Ishikawa (cell line): Measurements from ENCODE around the gene GSE1.

ENCODE experiments used
- TCF12 ChIP-seq: IDR thresholded peaks from 2 replicates; pipeline ENCODE4 v1.6.1; 2012; ENCODE audit warnings: low read depth
- TEAD4 ChIP-seq: IDR thresholded peaks from 2 replicates; pipeline ENCODE4 v1.6.1; 2012
- YY1 ChIP-seq: IDR thresholded peaks from 2 replicates; pipeline ENCODE4 v1.6.1; 2012; ENCODE audit warnings: low read depth
- TF ChIP-seq, protein P1 (sequence below): IDR thresholded peaks from 2 replicates; pipeline ENCODE4 v1.6.1; 2012; ENCODE audit warnings: low read depth, mild to moderate bottlenecking
- TF ChIP-seq, protein P2 (sequence below): IDR thresholded peaks from 2 replicates; pipeline ENCODE4 v1.6.1; 2012

DNA sequence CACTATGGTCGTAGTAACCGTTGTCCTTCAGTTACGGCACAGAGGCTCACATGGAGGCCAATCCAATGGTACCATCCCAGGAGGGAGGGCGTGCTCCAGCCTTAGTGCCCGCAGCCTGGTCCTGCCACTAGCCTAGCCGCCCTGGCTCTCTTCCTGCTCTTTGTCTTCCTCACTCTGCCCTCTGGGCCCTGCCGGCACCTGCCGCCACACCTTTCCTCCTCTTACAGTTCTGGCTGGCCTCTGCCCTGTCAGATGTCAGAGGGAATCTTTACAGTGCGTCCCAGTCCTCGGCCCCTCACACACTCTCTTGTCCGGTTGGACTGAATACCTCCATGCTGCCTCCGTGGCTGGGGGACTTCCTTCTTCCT lies 52.2 kb downstream of the GSE1 start:
- TF ChIP-seq, protein P1, sequence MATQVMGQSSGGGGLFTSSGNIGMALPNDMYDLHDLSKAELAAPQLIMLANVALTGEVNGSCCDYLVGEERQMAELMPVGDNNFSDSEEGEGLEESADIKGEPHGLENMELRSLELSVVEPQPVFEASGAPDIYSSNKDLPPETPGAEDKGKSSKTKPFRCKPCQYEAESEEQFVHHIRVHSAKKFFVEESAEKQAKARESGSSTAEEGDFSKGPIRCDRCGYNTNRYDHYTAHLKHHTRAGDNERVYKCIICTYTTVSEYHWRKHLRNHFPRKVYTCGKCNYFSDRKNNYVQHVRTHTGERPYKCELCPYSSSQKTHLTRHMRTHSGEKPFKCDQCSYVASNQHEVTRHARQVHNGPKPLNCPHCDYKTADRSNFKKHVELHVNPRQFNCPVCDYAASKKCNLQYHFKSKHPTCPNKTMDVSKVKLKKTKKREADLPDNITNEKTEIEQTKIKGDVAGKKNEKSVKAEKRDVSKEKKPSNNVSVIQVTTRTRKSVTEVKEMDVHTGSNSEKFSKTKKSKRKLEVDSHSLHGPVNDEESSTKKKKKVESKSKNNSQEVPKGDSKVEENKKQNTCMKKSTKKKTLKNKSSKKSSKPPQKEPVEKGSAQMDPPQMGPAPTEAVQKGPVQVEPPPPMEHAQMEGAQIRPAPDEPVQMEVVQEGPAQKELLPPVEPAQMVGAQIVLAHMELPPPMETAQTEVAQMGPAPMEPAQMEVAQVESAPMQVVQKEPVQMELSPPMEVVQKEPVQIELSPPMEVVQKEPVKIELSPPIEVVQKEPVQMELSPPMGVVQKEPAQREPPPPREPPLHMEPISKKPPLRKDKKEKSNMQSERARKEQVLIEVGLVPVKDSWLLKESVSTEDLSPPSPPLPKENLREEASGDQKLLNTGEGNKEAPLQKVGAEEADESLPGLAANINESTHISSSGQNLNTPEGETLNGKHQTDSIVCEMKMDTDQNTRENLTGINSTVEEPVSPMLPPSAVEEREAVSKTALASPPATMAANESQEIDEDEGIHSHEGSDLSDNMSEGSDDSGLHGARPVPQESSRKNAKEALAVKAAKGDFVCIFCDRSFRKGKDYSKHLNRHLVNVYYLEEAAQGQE: no peak
- TF ChIP-seq, protein P2, sequence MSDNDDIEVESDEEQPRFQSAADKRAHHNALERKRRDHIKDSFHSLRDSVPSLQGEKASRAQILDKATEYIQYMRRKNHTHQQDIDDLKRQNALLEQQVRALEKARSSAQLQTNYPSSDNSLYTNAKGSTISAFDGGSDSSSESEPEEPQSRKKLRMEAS: no peak
- no peak for TF ChIP-seq TEAD4
- no peak for TF ChIP-seq TCF12
- TF ChIP-seq YY1: no peak
